ENCODE data around the gene GRAMD2B.
"Not testable (repeated sequence)": the region's sequence is repeated elsewhere in the genome, so short reads cannot be mapped to it uniquely, and the experiment has no call there.

Gene GRAMD2B

DNA sequence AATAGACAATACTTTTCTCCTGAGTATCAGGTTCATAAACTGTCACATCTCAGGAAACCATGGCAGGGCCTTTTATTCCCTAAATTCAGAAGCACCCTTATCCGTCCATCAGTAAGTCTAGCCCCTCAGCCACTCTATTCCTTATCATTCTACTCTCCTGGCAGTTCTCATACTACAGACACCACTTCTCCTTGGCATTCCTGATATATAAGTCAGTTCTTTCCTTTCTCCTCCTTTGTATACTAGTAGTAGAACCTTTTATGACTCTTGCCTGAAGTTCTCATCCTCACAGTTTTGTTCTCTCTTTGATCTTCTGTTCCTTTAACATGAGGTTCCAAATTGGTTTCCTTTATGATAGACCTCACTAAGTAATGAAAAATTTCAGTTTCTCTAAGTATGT lies 29.3 kb downstream of the GRAMD2B start:
- DNase-seq: no peak

DNA sequence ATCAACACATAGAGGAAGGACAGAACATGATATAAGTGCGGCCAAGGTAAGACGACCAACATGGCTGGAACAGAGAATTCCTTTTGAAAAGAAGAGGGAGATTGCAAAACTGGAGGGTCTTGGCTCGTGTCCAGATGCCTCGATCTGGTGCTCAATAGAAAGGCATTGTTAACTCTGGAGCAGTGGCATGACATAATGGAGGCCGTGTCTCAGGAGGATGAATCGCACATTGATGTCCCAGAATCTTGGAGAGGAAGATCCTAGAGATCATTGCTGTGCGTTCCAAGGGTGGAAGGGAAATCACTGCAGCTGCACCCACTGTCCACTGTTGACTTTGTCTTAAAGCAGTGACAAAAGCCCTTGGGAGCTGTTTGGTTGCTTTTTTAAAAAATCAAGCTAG lies 30.9 kb downstream of the GRAMD2B start:
- DNase-seq: no peak

DNA sequence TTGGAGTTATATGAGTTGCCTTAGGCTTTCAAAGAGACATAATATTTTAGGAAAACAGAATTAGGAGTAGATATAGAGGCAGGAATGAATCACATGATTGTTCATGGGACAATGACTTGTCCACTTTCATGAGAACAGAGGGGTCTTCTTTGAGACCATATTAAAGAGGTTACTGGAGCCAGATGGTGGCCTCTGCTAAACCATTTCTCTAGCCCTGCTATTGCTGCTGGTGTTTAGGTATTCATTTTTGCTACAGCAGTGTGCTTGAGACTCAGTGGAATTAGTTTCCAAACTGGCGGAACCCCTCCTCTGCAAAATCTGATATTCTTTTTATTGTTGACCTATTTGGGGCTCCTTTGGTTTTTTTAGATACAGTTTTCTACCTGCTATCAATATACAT lies 31.3 kb downstream of the GRAMD2B start:
- no peak for DNase-seq

DNA sequence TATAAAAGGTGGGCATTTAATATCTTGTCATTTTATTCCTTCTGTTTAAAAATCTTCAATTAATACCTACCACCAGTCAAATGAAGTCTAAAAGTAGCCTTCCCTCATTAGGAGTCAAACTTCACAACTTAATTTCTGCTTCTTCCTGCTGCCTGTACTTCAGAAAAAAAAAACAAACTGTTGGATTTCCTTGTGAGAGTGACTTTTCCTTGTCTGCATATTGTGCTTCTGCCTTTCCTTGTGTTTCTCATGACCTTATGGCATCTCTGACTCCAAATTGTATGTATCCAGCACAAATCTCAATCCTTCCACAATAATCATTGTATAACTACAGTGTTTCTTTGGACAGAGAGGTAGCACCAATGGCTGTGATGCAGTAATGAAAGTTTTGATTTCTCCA lies 32.1 kb downstream of the GRAMD2B start:
- no peak for DNase-seq

DNA sequence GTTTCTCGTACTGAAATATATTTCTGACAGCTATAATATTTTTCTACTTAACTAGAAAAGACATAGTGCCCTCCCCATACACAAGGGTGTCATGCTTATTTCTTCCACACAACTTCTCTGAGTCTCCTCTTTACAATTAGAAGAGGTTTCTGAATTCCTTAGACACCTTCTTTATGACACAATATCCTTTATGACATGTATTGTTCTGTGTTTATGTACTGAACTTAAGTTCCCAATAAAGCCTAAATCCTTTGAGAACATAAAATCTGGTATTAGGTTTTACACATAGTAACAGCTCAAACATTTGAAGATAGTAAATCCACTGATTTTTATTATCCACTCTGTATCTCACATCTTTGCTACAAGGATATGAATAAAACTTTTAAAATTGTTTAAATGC lies 32.5 kb downstream of the GRAMD2B start:
- no peak for DNase-seq

DNA sequence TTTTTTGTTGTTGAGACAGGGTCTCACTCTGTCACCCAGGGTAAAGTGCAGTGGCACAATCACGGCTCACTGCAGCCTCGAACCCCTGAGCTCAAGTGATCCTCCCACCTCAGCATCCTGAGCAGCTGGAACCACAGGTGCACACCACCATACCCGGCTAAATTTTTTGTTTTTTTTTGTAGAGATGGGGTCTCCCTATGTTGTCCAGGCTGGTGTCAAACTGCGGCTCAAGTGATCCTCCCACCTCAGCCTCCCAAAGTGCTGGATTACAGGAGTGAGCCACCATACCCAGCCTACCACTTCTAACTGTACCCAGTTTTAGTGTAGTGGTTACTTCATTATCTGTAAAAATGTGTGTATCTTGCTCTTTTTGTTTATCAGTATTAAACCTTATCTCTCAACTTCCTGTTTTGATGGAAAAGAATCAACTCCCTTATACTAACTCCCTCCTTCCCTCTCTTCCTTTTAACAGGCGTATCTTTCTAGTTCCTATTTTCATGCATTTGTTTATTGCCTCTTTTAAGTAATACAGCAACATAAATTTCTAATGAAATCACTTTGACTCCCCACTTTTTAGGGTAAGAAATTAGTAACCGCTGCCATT lies 33.1 kb downstream of the GRAMD2B start:
- DNase-seq: no peak

DNA sequence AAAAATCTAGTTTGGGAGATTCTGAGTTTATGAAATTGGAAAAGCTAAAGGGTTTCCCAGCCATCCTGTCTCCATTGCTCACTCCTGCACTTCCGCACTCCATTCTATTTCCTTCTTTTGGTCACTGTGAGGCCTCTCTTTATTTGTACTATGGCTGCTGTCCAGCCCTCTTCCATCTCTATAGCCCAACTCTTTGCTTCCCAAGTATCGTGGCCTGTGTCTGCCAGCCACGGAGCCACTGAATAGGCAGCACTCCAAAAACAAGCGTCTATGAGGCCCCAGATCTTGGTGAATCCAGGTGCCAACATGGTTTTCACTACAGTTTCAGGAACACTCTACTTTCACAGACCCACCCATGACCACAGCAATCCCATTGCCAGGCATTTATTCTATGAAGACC lies 37.2 kb downstream of the GRAMD2B start:
- no peak for DNase-seq

DNA sequence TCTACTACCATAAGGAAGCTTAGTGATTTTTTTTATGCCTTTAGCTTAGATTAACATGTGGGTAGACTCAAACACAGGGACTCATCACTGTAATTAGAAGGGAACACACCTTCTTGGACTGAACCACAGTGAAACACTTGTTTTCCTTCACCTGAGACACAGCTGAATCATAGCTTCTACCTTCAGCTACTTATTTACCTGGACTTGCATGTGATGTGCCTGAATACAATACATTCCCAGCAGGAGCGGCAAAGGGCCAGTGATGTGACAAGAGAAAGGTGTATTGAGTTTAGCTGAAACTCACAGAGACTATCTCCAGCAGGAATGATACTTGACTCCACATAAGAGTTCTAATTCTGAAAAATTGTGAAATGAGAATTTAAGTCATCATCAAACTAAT lies 37.8 kb downstream of the GRAMD2B start:
- no peak for DNase-seq

DNA sequence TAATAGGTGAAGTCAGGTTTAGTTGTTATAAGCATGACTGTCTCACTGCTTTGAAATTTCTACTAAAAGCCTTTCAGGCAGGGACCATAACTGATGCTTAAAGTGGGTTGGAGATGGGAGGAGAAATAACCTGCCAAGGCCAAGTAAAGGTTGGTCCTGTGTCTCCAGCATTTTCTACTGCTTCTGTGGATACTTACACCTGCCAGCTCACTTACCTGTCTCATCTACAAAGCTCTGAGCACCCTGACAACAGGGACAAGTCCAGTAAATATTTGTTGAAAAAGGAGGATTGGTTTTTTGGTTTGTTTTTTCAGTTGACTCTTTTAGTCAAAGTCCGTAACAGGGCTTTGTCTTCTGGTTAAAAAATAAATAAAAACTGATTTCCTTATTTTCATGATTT lies 38.6 kb downstream of the GRAMD2B start:
- DNase-seq: no peak

DNA sequence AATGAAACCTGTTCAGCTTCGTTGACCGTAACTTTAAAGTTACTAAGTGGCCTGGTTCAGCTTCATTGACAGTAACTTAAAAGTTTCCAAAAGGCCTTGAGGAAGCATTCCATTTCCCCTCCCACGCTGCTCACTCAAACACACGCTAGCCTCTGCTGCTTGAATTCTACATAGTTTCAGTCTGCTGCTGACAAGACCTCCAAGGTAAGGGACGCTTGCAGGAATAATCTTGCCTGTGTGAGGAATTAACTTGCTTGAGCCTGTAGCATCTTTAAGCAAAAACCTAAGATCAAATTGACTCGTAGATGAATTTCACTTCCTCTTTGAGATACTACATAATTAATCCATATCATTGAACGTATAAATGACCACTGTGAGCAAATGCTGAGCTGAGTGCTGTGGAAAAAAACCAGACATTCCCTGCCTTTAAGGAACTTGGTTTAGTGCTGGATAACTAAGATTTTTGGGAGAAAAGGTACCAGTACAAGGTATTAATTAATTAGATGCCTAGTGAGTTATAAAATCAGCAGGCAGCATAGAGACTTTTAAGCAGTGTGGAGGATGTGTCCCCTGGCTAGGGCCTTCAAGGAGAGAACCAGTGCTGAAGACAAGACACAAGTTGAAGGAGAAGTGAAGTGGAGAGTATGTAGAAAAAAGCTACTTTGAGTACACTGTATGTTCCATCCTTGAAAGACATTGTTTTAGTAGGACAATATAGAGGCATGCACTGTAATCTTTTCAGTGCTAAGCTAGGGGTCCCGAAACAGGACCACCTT lies 39.2 kb downstream of the GRAMD2B start:
- DNase-seq: no peak

DNA sequence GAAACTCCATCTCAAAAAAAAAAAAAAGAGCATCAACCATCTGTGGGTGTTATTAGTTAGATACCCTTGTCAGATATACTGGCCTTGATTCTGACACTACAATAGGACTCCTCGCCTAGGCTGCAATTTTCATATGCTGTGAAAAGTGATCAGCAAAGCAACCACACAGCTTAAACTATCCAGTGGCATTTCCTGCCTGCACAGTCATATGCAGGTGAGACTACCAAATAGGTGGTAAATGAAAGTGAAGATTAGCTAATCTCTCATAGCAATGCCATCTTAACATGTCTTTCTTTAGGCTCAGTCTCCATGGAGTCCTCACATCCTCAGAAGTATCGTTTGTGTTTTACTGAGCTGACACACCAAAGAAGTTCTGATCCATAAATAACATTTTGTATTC lies 40.8 kb downstream of the GRAMD2B start:
- no peak for DNase-seq

DNA sequence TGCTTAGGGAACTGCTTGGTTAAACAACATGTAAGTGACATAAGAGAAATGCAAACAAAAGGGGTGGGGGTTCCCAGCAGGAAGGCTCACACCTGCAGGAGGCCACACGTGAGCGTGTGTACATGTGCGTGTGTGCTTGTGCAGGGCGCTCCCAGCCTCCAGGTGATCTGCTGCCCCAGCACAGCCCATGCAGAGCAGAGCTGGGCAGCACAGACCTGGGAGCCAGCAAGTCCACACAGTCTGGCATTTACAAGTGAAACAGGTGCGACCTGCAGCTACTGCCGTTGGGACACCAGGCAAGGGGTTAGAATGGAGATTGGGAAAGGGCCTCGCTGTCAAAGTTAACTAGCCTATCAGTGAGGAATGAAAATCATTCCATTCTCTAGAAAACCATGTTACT lies 41.8 kb downstream of the GRAMD2B start:
- no peak for DNase-seq

DNA sequence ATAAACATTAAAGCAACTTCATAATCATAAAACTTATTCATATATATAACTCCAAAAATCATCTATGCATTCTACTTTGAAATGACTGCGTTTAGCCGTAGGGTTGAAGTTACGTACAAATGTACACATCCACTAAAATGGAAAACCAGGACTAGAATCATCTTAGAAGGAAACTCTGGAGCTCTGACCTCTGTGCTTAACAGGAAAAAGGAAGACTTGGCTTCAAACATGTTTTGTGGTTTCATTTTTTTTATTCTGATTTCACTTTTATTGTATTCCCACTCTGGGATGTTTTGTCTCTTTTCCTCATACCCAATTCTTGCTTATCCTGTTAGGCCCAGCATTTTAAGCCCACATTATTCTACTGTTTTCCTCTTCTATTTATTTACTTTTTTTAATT lies 44.9 kb downstream of the GRAMD2B start:
- DNase-seq: no peak

DNA sequence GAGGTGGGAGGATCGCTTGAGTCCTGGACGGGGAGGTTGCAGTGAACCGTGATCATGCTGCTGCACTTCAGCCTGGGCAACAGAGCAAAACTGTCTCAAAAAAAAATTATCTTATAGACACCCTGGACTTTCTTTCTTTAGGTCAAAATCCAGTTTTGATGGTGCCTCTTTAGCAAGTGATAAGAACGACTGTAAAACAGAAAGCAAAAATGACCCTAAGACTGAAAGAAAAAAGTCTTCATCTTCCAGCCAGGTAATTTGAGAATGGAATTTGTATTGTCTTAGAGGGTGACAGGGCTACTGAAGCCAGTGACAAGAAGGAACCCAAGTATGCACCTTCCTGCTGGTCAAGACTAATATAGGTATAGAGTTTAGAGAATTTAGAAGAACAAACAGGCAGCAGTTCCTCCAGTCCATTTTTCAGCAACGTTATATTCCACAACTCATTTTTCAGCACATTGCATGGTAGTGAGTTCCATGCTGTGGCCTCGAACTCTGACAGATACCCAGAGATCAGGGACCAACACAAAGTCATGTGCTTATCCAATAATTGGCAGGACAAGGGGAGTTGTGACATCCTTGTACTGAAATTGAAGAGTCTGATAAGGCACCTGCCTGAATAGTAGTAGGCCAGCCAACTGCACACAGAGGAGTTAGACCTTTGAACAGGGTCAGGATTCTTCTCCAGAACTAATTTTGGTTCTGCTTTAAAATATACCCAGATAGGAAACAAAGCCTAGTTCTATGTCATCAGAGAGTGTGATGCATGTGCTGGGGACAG lies 46.5 kb downstream of the GRAMD2B start:
- DNase-seq: no peak

DNA sequence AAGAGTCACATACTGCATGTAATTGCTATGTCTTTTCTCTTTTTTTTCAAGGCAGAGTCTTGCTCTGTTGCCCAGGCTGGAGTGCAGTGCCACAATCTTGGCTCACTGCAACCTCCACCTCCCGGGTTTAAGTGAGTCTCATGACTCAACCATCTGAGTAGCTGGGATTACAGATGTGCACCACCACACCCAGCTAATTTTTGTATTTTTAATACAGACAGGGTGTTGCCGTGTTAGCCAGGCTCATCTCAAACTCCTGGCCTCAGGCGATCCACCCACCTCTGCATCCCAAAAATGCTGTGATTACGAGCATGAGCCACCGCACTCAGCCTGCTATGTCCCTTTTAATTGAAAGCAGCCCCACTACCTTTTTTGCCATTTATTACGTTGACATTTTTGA lies 47.3 kb downstream of the GRAMD2B start:
- not testable (repeated sequence) for DNase-seq

DNA sequence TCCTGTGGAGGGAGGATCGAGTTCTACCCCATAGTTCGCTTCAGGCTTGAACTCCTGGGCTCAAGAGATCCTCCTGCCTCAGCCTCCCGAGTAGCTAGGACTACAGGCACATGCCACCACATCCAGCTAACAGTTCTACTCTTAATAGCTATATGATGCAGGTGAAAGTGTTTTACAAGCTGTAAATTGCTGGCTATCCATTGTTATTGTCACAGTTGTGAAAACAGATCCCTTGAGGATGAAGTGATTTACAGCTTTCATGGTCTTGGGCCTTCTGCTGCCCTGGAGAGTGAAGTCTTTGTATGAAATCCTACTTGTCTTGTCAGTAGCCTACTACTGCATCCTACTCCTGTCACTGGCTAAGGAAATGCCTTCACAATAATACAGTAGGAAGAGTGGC lies 48.0 kb downstream of the GRAMD2B start:
- DNase-seq: no peak

DNA sequence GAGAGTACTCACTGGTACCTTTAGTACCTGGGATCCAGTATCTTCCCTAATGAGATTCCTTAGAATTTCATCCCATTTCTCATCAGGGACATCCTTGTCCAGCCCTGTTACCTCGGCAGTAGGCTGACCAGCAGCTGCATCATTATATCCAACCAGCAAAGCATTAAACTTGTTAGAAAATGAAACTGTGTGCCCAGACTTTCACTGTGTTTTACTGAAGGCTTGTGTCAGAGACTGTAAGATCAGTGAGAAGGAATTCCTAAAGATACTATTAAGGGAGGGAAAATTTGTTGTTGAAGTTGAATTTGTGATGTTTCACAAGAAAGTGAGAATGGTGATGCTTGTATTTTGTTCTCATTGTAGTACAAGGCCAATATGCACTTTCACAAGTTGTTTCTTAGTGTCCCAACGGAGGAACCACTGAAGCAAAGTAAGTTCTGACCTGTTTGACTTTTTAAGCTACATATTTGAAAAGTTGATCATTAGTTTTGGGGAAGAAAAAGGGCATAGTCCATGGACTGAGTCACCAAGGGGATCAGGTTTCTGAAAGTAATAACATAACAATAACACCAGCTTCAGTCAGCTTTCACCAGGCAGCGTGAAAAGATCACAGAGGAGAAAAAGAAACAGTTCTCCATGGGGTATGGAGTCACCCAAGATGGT lies 48.8 kb downstream of the GRAMD2B start:
- no peak for DNase-seq

DNA sequence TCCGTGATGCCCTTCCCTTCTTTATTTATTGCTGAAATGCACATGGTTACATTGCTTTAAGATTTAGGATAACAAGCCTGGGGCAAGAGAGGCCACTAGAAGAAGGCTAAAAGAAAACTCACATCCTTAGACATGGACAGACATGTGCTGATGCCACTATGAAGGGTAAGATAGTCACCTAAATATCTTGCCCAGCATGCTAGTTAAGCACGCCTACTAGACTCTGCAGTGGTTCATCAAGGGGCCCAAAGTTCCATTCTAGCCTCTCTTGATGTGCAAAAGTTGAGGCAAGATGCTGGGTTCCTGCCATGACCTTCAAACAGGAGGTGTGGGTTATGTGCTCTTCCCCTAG lies 49.3 kb downstream of the GRAMD2B start:
- no peak for DNase-seq

DNA sequence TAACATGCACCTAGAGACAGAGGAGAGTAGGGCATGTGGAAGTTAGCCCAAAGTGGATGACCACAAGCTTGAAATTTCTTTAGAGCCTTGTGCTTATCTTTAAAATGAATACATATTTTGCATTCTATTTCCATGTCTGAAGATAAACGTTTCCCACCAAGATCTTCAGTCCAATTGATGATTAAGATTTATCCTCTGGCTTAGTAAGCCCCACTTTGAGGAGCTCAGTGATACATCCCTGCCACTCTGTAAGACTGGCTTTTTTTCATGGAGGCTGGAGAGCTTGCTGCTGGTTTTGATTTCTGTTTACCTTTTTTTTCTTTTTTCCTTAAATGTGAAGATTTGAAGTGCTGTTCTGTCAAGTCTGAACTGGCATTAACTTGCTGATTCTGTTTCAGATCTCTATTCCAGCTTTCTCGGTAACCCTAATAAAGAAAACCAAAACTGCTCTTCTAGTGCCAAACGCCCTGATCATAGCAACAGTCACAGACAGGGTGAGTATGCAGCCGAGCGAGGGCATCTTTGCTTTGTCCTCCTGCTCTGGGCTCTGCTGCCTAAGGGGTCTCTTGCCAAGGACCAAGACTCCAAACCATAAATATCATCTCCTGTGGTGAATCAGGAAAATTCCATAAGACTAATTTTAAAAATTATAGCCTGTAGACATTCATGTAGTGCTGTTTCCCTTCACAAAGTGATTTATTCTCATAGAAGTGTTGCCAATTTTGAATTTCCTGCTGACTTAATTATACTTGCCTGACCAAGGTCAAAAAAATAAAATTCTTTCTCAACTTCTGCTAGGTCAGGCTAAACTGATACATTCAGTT lies 54.3 kb downstream of the GRAMD2B start:
- no peak for DNase-seq

DNA sequence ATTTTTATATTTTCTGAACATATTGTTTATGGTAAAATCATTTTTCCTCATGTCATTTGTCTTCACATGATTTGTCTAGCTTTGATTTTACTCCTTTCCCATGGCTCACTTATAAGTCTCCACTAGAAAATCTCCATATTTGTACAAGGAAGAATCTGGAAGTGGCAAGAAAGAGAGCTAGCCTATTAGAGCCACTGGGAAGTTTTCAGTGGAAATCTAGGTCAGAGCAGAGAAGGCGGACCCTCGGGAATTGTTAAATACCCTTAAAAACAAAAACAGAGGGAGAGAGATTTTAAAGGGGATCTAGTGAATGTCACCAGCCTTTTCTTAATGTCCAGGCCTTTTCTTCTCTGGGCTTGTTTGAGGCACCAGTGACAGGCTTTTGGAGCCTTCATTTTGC lies 56.6 kb downstream of the GRAMD2B start:
- no peak for DNase-seq

DNA sequence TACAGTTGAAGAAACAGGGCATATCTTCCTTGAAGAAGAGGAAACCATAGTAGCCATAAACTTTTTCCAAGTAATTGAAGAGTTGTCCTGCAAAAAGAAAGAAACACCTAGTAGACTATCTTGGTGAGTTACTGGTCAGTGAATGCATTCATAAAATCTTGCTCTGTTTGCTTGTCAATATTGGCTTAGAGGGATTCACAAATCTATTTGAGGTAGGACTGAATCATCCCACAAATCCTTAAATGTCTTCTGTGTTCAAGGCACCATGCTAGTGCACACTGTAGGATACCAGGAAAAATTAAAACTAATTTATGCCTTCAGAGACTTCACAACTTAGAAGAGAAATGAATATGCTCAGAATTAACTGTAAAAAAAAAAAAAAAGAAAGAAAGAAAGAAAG lies 57.6 kb downstream of the GRAMD2B start:
- no peak for DNase-seq

DNA sequence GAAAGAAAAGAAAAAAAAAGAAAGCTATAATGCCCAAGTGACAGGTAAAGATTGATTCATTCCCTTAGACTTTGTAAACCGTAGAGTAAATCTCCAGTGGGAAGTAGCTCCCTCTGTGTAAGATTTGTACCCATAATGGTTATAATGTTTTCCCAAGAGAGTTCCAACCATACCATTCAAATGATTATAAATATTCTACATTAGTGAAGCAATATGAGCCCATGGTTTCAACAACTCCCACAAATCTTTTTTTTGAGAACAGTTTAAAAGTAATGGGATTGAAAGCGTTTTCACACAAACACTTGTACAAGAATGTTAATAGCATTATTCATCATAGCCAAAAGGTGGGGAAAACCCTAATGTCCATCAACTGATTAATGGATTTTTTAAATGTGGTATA lies 58.0 kb downstream of the GRAMD2B start:
- no peak for DNase-seq

DNA sequence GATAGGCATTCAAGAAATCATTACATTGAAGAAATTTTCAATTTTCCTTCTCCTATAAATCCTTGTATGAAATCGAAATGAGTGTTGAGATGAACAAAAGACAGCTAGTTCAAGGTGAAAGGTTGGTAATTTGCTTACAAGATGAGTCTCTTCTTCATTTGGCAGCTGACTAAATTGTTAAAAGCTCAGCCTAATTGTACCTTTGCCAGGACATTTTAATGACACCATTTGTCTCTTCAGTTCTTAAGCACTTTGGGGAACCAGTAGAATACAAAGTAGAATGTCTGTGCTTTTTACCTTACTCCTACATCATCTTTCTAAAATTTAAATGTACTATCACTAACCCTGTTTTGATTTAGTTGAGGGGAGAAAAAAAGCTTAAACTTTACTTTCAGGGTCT lies 59.4 kb downstream of the GRAMD2B start:
- DNase-seq: no peak

Data from NCI-H2107 (cell line).